GM21717 (cell line): ENCODE results near the gene ARHGEF5.
"Not testable (repeated sequence)": the region's sequence is repeated elsewhere in the genome, so short reads cannot be mapped to it uniquely, and the experiment has no call there.

Experiments used
- ATAC-seq: cut with Tn5 transposase; IDR thresholded peaks from one replicate; pipeline ENCODE4 v1.9.1; 2021; ENCODE audit warnings: mild to moderate bottlenecking, moderate library complexity; ENCODE audit not compliant: unreplicated experiment

The ARHGEF5 gene

DNA sequence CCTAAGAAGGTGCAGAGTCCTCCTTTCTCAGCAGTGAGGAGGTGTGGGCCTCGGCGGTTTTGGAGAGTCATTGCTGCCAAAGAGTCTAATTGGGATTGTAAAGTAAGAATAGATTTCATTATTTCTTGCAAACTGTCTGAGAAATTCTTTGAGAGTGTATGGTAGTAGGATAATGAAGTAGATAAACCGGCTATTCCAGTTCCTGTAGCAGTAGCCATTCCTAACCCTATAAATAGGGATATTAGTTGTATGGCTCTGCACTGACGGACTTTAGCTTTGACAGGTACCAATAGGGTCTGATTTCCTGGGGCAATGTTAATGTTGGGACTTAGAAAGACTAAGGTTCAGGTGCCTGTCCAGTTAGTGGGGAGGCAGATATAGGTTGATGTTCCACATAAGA is 63.7 kb downstream of the ARHGEF5 start:
- ATAC-seq: not testable (repeated sequence)

DNA sequence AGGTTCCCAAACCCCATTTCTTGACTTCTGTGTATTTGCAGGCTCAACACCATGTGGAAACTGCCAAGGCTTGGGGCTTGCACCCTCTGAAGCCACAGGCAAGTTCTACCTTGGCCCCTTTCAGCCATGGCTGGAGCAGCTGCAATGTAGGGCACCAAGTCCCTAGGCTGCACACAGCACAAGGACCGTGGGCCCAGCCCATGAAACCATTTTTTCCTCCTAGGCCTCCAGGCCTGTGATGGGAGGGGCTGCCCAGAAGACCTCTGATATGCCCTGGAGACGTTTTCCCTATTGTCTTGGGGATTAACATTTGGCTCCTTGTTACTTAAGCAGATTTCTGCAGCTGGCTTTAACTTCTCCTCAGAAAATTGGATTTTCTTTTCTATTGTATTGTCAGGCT is 72.3 kb downstream of the ARHGEF5 start:
- not testable (repeated sequence) for ATAC-seq

DNA sequence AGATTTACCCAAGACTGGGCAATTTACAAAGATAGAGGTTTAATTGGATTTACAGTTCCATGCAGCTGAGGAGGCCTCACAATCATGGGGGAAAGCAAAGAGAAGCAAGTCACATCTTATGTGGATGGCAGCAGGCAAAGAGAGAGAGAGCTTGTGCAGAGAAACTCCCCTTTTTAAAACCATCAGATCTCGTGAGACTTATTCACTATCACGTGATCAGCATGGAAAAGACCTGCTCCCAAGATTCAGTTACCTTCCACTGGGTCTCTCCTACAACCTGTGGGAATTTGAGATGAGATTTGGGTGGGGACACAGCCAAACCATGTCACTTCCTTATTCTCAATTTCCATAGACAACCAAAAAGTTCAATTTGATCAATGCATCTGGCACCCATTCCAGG is 73.2 kb downstream of the ARHGEF5 start:
- no peak for ATAC-seq
